Mucosa of descending colon (tissue), 3 donors: ENCODE measurements around the gene LYRM4. TPM values are rescaled to one million over a fixed set of nuclear protein-coding genes. Genes with fewer than 3 reads are reported as not detected.

Experiments used
- ATAC-seq: fragments of 200-7000 bp; cut with Tn5 transposase; one replicate; pipeline ENCODE4 v1.9.1; 2020; ENCODE audit warnings: mild to moderate bottlenecking, moderate library complexity
- DNase-seq, 3 donors: peaks; one replicate each; pipeline ENCODE4 v3.0.0-alpha.2; 2020
- H3K36me3 ChIP-seq: fragments of 200-600 bp; one replicate; pipeline ENCODE4 v1.8.0; 2021; ENCODE audit warnings: low read depth, mild to moderate bottlenecking
- H3K4me1 ChIP-seq: fragments of 200-600 bp; one replicate; pipeline ENCODE4 v1.8.0; 2021; ENCODE audit warnings: low read depth, mild to moderate bottlenecking
- H3K4me3 ChIP-seq: fragments of 200-600 bp; one replicate; pipeline ENCODE4 v1.8.0; 2021; ENCODE audit warnings: mild to moderate bottlenecking
- H3K9me3 ChIP-seq: fragments of 200-600 bp; one replicate; pipeline ENCODE4 v1.8.0; 2021; ENCODE audit warnings: mild to moderate bottlenecking
- CTCF ChIP-seq: fragments of 200-600 bp; IDR thresholded peaks from one replicate; pipeline ENCODE4 v1.8.0; 2022; ENCODE audit warnings: antibody characterized with exemption, mild to moderate bottlenecking
- intact Hi-C, 2 donors: fragments of 100-400 bp; cut with DNase I in 1 of 2; cut with micrococcal nuclease in 1 of 2; formaldehyde crosslinking; loops; one replicate each; pipeline versions ENCODE4 v1.11.0 to v1.11.1; 2022; cut with DNase I, micrococcal nuclease
- total RNA-seq, 3 donors: library from RNA; stranded (reverse); fragmentation: NEBNext Ultra II Directional in 2 of 3; extraction: Animal tissue kit (Norgen Biotek cat#: 25700) in 2 of 3; gene quantifications; one replicate each; pipeline versions ENCODE4 v1.2.1 to v1.2.4, GENCODE V29; 2021 to 2023
- donor health status: DM: no; HTN: no; CAD: no; lungs with moderate emphysema.
- donor health status: DM: no; HTN: no; CAD: no.
- donor health status: DM: no; HTN: yes; CAD: no.

The LYRM4 gene
- total RNA-seq, 3 donors from 2014 or later, result 13.6 to 19.8 (median 13.9) TPM

- Histone ChIP-seq H3K4me3 (no peak overlapping the region), H3K4me1 (no peaks in the 10 kb centered on the region), H3K9me3 (no peaks in the 10 kb centered on the region), H3K36me3 (no peaks in the 10 kb centered on the region)
- ATAC-seq, result no peak
- no peak for TF ChIP-seq CTCF
- DNase-seq, result no peak
- intact Hi-C loops, result no loop called here
These were observed 57.8 kb downstream of the LYRM4 start for GRCh38 chr6:5202941-5203340.

GRCh38 chr6:5202206-5202605 lies 58.5 kb downstream of the LYRM4 start:
- no peak overlapping the region for H3K4me3 ChIP-seq
- no peaks in the 10 kb centered on the region for H3K36me3 ChIP-seq
- no peak for ATAC-seq
- intact Hi-C loops, result no loop called here
- no peak for DNase-seq
- TF ChIP-seq CTCF, result no peak
- H3K9me3 ChIP-seq, result no peaks in the 10 kb centered on the region
- H3K4me1 ChIP-seq, result no peaks in the 10 kb centered on the region

- Histone ChIP-seq H3K9me3 (no peaks in the 10 kb centered on the region), H3K4me1 (no peaks in the 10 kb centered on the region), H3K4me3 (no peak overlapping the region), H3K36me3 (no peaks in the 10 kb centered on the region)
- no peak for ATAC-seq
- no peak for TF ChIP-seq CTCF
- no peak for DNase-seq
- intact Hi-C loops, result no loop called here
These were observed 59.5 kb downstream of the LYRM4 start for GRCh38 chr6:5201271-5201670.

GRCh38 chr6:5199702-5200101 lies 61.0 kb downstream of the LYRM4 start:
- intact Hi-C loops, result no loop called here
- no peaks in the 10 kb centered on the region for H3K4me1 ChIP-seq
- ATAC-seq (no peak), DNase-seq (no peak)
- no peaks in the 10 kb centered on the region for H3K36me3 ChIP-seq
- H3K9me3 ChIP-seq, result no peaks in the 10 kb centered on the region
- H3K4me3 ChIP-seq, result no peak overlapping the region
- TF ChIP-seq CTCF, result no peak

GRCh38 chr6:5199283-5199682 lies 61.5 kb downstream of the LYRM4 start:
- ATAC-seq (no peak), DNase-seq (no peak)
- Histone ChIP-seq H3K4me3 (no peak overlapping the region), H3K9me3 (no peaks in the 10 kb centered on the region), H3K4me1 (no peaks in the 10 kb centered on the region), H3K36me3 (no peaks in the 10 kb centered on the region)
- intact Hi-C loops, result no loop called here
- TF ChIP-seq CTCF, result no peak

GRCh38 chr6:5197084-5197483 lies 63.7 kb downstream of the LYRM4 start:
- intact Hi-C loops, result no loop called here

More at GRCh38 chr6:5197084-5197483, 63.7 kb downstream of the LYRM4 start:
- no peaks in the 10 kb centered on the region for H3K9me3 ChIP-seq
- no peaks in the 10 kb centered on the region for H3K4me1 ChIP-seq
- ATAC-seq (no peak), DNase-seq (no peak)
- H3K4me3 ChIP-seq, result no peak overlapping the region
- TF ChIP-seq CTCF, result no peak
- H3K36me3 ChIP-seq, result no peaks in the 10 kb centered on the region
